GM11168 (cell line): ENCODE results near the gene TOMT.

Source experiments
- in situ Hi-C: fragments of 300-500 bp; cut with MboI; formaldehyde crosslinking; loops from one replicate; pipeline ENCODE4 v1.12.0; 2022; ENCODE audit warnings: low sequenced_read_pairs; ENCODE audit not compliant: unreplicated experiment

Gene TOMT

GRCh38 chr11:72105888-72106287 lies at the start of gene TOMT:
Gene TOMT, plus strand, starts transcription at chr11:72105924. Its CDS starts 28 bp downstream, at chr11:72105952.
- in situ Hi-C loops, result no loop called here

GRCh38 chr11:72058416-72059034 lies 47.2 kb upstream of the TOMT start:
- in situ Hi-C loops, result no loop called here

DNA sequence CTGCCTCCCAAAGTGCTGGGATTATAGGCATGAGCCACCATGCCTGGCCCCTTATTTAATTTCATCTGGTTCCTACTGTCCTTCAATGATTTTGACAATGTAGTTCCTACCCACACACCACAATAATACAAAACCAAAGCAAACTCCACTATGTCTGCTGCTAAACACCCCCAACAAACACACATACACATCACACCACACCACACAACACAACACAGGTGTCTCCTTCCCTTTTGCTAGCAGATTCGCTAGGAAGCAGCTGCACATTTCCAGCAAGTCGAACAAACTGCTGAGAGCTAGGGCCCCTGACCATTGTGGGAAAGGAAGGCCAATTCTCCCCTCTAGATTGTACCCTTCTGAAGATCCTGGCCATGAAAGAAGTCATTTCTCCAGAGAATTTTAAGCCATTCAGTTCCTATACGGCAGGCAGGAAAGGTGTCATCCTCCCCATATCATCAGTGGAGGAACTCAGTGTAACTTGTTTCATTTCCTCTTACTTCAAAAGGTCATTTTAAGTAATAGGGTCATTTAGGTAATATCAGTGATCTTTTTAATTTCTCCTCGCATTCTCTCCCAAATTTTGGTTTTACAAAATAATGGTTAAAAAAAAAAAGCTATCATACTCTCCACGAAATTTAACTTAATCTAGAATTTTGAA lies 43.9 kb upstream of the TOMT start:
- in situ Hi-C loops, result no loop called here

DNA sequence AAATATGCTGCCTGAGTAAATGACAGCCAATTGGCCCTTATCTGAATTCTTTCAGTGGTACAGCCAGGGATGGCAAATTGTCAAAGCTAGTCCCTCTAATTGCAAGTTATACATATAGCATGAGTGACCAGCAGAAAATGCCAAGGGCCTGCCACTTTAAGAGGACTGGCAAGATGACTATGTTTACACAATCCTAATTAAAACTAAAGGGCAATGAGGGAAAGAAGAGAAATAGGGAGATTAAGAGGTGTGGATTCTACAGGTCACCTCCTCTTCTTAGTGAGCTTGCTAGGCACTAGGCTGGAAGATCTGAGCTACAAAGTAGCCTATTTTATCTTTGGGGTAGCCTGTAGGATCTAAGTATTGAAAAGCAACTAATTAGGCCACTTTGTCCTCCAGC lies 38.9 kb upstream of the TOMT start:
- in situ Hi-C loops, result no loop called here

- in situ Hi-C loops, result no loop called here
Measured at GRCh38 chr11:72067266-72067665, 38.5 kb upstream of the TOMT start.

DNA sequence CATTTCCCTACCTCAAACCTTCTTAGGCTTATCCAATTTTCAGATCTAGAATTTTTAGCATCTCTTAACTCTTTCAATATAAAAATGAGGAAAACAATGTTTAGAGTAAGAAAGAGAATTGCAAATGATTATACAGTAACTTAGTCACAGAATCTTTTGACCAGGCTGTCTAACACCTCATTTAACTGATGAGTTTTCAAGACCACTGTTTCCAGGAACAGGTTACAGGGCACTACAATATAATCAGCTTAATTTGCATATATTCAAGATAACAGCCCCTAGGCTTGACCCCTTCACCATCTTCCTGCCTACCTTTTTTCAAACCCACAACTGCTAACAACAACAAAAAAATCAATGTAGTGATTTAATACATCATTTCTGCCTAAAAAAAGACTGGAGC lies 38.0 kb upstream of the TOMT start:
- in situ Hi-C loops, result no loop called here

GRCh38 chr11:72069200-72069599 lies 36.5 kb upstream of the TOMT start:
- in situ Hi-C loops, result no loop called here

DNA sequence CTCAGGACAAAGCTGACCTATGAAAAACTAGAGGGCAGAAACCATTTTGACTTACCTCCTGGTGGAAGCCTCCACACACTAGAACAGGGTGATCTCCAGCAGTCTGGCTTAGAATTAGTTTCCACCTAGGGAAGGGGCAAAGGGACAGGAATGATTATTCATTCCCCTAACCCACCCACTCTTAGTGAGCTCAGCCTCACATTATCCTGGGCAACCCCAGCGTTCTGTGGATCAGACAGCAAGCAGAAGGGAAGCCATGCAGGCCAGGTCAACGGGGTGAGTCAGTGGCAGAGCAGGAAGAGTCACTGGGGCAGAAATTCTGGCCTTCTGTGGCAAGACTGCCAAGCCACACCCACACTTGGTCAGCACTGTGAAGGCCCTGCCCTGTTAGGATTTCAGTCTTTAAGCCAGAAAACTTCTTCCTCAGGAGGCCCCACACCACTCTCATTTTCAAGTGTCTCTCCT lies 35.9 kb upstream of the TOMT start:
- in situ Hi-C loops, result no loop called here

DNA sequence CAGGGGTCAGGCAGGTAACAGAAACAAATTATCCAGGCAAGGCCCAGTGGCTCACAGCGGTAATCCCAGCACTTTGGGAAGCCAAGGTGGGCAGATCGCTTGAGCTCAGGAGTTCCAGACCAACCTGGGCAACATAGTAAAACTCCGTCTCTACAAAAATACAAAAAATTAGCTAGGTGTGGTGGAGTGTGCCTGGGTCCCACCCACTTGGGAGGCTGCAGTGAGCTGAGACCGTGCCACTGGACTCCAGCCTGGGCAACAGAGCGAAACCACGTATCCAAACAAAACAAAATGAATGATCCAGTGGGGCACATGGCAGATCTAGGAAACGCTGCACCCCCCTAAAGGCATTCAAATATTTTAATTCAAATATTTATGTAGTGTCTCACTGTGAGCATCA lies 35.2 kb upstream of the TOMT start:
- in situ Hi-C loops, result no loop called here

GRCh38 chr11:72072348-72072747 lies 33.4 kb upstream of the TOMT start:
- in situ Hi-C loops, result no loop called here

DNA sequence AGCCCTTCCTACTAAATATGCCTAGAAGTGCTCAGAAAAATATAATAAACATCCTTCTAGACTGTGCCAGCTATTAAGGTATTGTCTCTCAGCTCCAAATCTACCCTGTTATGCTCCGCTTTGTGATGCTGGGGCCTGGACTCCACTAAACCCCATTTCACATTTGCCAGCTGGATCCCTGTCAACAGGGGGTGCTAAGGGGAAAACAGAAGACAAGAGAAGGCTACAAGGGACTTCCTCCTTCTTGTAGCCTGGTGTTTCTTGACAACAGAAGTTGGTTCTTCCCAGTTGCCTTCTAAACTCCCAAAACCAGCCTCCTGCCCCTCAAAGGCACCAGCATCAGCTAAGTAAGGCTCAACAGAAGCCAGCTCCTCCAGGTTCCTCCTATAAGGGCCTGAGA lies 30.6 kb upstream of the TOMT start:
- in situ Hi-C loops, result no loop called here

GRCh38 chr11:72075756-72076155 lies 30.0 kb upstream of the TOMT start:
- in situ Hi-C loops, result no loop called here

DNA sequence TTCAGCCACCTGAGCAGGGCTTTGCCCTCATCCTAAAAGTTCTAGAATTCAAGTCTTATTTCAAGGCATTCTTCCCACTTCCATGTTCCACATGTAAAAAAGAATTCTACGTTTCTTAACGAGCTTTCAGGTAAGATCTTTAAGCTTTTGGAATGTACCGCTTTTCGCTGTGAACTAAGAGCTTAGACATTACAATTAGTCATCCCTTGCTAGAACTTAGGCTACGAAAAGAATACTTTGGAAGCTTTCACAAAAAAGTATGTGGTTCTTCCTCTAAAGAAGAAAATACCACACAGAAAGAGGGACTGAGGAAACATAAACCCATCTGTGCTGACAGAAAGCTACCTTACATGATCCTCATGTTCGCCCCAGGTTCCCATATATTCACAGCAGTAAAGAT lies 27.2 kb upstream of the TOMT start:
- in situ Hi-C loops, result no loop called here

GRCh38 chr11:72079819-72080325 lies 25.9 kb upstream of the TOMT start:
- in situ Hi-C loops, result no loop called here

DNA sequence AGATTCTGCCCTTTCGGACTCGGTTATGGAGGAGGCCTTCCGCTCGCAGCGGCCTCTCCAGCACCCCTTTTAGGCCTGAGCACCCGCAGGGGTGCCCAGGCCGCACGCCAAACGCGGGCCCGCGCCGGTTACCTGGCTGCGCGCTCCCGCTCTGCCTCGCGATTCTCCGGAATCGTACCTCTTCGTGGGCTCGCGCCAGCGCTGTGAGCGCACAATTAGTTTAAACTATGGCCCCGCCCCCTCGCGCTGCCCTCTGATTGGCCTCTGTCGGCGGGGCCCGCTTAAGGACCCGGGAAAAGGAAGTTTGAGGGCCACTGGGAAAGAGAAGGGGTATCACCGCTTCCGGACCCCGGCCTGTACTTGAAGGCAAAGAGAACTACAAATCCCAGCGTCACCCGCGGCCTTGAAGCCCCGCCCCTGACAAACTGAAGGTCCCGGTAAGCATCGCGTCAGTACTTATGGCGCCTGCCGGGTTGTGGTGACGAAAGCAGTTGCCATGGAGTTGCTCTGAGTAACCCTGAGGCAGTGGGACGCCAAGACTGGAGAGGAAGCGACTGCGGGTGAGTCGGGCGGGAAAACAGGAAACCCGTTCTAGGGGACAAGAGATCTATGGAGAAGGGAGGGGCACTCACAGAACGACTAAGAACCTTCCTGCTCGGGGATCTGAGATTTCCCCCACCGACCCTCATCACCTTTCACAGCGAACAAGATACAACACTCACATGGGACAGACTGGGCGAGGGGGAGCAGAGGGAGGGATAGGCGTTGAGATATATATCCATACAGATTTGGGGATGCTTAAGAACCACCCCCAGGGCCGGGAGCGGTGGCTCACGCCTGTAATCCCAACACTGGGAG lies 25.2 kb upstream of the TOMT start, which contains the start of the genes LRRC51 and NUMA1:
Gene LRRC51, plus strand, starts transcription at position 525 of the 858 bp plus-strand sequence. CDS start 8,234 bp downstream, outside the sequence.
Gene NUMA1, minus strand, starts transcription at position 217 of the 858 bp plus-strand sequence. CDS start 44,599 bp downstream, outside the sequence.
- in situ Hi-C loops, result no loop called here

- in situ Hi-C loops, result no loop called here
Measured at GRCh38 chr11:72081184-72081644, 24.5 kb upstream of the TOMT start.

DNA sequence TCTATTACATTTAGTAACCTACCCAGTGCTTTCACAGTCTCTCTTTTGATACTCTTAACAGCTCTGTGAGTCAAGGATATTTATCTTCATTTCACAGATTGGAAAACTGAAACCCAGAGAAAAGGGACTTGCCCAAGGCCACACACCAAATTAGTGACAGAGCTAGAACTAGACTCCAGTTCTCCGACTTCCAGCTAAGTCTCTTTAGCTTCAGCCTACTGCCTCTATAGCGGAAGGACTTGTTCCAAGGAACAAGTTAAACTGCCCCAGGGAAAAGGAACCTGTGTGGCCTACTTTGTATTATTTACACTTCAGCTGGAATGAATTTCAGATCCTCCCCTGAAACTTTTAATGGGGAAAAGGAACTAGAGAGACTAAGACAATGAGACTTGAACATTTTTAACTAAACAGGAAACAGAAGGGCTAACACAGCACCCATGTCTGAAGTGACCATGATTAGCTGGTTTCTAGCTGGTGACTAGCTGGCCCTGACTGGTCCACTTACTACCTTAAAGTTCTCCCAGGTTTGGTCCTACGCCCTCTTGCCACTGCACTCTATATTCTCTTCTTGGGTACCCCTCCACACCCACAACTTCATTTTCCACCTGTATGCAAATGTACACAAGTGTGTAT lies 23.8 kb upstream of the TOMT start:
- in situ Hi-C loops, result no loop called here

- in situ Hi-C loops, result no loop called here
Measured at GRCh38 chr11:72083414-72083813, 22.3 kb upstream of the TOMT start.

- in situ Hi-C loops, result no loop called here
Measured at GRCh38 chr11:72084076-72084475, 21.6 kb upstream of the TOMT start.

DNA sequence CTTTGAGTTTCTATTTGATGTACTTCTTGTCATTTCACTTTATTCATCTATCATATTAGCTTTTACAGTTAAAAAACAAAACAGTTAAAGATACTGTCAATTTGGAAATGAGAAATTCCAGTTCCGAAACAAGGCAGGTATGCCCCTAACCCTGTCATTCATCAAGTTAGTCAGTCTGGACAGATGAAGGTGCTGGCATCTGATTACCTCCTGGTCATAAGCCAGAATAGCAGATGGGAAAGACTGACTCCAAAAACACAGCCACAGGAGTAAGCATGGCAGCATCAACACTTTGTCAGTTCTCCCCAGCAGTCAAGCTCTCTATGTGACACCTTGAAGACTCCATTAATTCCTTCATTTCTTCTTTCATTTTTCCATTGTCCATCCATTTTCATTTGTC lies 20.8 kb upstream of the TOMT start:
- in situ Hi-C loops, result no loop called here
